Activated CD8-positive, alpha-beta T cell treated with anti-CD3 and anti-CD28 coated beads, Interleukin-2, amount 10 ng/mL, durations not matched to agents 7 days and 5 days (primary cell): Measurements from ENCODE around the gene NHSL1. TPM values are rescaled to one million over a fixed set of nuclear protein-coding genes. Genes with fewer than 3 reads are reported as not detected.

Source experiments
- ATAC-seq: fragments of 150-1000 bp; cut with Tn5 transposase; one replicate; pipeline ENCODE4 v1.10.0; 2021; ENCODE audit warnings: moderate library complexity
- CTCF ChIA-PET: fragments of 350-600 bp; sonication (Branson Sonifier 250); formaldehyde crosslinking; loops from one replicate; lab custom pipeline; 2021; ENCODE audit warnings: antibody characterized with exemption; lab: Charles Lee
- POLR2A ChIA-PET: fragments of 350-600 bp; sonication (Branson Sonifier 250); formaldehyde crosslinking; loops from one replicate; lab custom pipeline; 2021; ENCODE audit warnings: antibody characterized with exemption; lab: Charles Lee
- DNase-seq: peaks from one replicate; pipeline ENCODE4 v3.0.0-alpha.2; 2020
- H3K27ac Mint-ChIP-seq: one replicate; pipeline ENCODE4 v1.8.0; 2021; ENCODE audit warnings: mild to moderate bottlenecking, mixed read lengths
- H3K27me3 Mint-ChIP-seq: one replicate; pipeline ENCODE4 v1.8.0; 2021; ENCODE audit warnings: low read depth, mixed read lengths
- H3K36me3 Mint-ChIP-seq: one replicate; pipeline ENCODE4 v1.8.0; 2021; ENCODE audit warnings: low read depth, mixed read lengths
- H3K4me1 Mint-ChIP-seq: one replicate; pipeline ENCODE4 v1.8.0; 2021; ENCODE audit warnings: low read depth, mixed read lengths
- H3K4me3 Mint-ChIP-seq: one replicate; pipeline ENCODE4 v1.8.0; 2021; ENCODE audit warnings: mild to moderate bottlenecking, mixed read lengths
- H3K9me3 Mint-ChIP-seq: one replicate; pipeline ENCODE4 v1.8.0; 2022; ENCODE audit warnings: mixed read lengths; ENCODE audit not compliant: insufficient read depth
- total RNA-seq, 2 experiments: library from RNA; stranded (reverse); gene quantifications; one replicate each; pipeline ENCODE4 v1.2.3, GENCODE V29; 2021

NHSL1 gene
- total RNA-seq, 2 experiments from 2014 or later, result 0.13 to 0.34 TPM

GRCh38 chr6:138533667-138534066, 34.4 kb upstream of the NHSL1 start:
- Mint-ChIP-seq H3K9me3 (no peaks in the 10 kb centered on the region), H3K36me3 (no peaks in the 10 kb centered on the region), H3K4me1 (no peaks in the 10 kb centered on the region), H3K4me3 (no peak overlapping the region), H3K27me3 (peaks cover 40% of the 10 kb centered on the region), H3K27ac (no peak overlapping the region)
- ChIA-PET POLR2A (no interaction called here), CTCF (interaction anchor here (1.2 kb wide), 1 partner anchor 10 kb away, joined by 4 read pairs; no protein-coding TSS in a partner anchor)
- DNase-seq (no peak), ATAC-seq (no peak)

- ATAC-seq, result no peak
- no peak overlapping the region for H3K4me3 Mint-ChIP-seq
- POLR2A ChIA-PET, result no interaction called here
- no peaks in the 10 kb centered on the region for H3K9me3 Mint-ChIP-seq
- H3K36me3 Mint-ChIP-seq, result no peaks in the 10 kb centered on the region
- H3K27me3 Mint-ChIP-seq, result peaks cover 41% of the 10 kb centered on the region
- no peak for DNase-seq
- no peak overlapping the region for H3K27ac Mint-ChIP-seq
- no peaks in the 10 kb centered on the region for H3K4me1 Mint-ChIP-seq
- CTCF ChIA-PET, result no interaction called here
These were observed 32.1 kb upstream of the NHSL1 start for GRCh38 chr6:138531387-138531786.

- ChIA-PET CTCF (interaction anchor here (1.1 kb wide), 1 partner anchor 9 kb away, joined by 3 read pairs; no protein-coding TSS in a partner anchor), POLR2A (no interaction called here)
- ATAC-seq (no peak), DNase-seq (no peak)
- no peaks in the 10 kb centered on the region for H3K4me1 Mint-ChIP-seq
- no peaks in the 10 kb centered on the region for H3K36me3 Mint-ChIP-seq
- no peaks in the 10 kb centered on the region for H3K9me3 Mint-ChIP-seq
- H3K27me3 Mint-ChIP-seq, result peaks cover 36% of the 10 kb centered on the region
- H3K4me3 Mint-ChIP-seq, result no peak overlapping the region
- H3K27ac Mint-ChIP-seq, result no peak overlapping the region
These were observed 30.2 kb upstream of the NHSL1 start for GRCh38 chr6:138529478-138529877.

- H3K36me3 Mint-ChIP-seq, result no peaks in the 10 kb centered on the region
- peaks cover 38% of the 10 kb centered on the region for H3K27me3 Mint-ChIP-seq
- H3K27ac Mint-ChIP-seq, result no peak overlapping the region
These were observed 29.7 kb upstream of the NHSL1 start for GRCh38 chr6:138528956-138529355.

GRCh38 chr6:138528137-138528536, 28.8 kb upstream of the NHSL1 start:
- DNase-seq, result no peak
- Mint-ChIP-seq H3K9me3 (no peaks in the 10 kb centered on the region), H3K27me3 (peaks cover 40% of the 10 kb centered on the region), H3K4me3 (no peak overlapping the region), H3K27ac (no peak overlapping the region), H3K36me3 (no peaks in the 10 kb centered on the region), H3K4me1 (no peaks in the 10 kb centered on the region)
- no peak for ATAC-seq
- ChIA-PET CTCF (interaction anchor here (0.9 kb wide), 1 partner anchor 10 kb away, joined by 3 read pairs; no protein-coding TSS in a partner anchor), POLR2A (interaction anchor here (0.6 kb wide), 2 partner anchors 94 to 1048 kb away, joined by 3 to 4 read pairs; no protein-coding TSS in a partner anchor)

More at GRCh38 chr6:138528956-138529355, 29.7 kb upstream of the NHSL1 start:
- H3K4me3 Mint-ChIP-seq, result no peak overlapping the region
- no peaks in the 10 kb centered on the region for H3K9me3 Mint-ChIP-seq
- POLR2A ChIA-PET, result no interaction called here
- no peaks in the 10 kb centered on the region for H3K4me1 Mint-ChIP-seq
- CTCF ChIA-PET, result interaction anchor here (1.1 kb wide), 1 partner anchor 8 kb away, joined by 3 read pairs; no protein-coding TSS in a partner anchor
- no peak for ATAC-seq
- DNase-seq, result no peak

GRCh38 chr6:138527411-138528088, 28.3 kb upstream of the NHSL1 start:
- POLR2A ChIA-PET, result interaction anchor here (0.6 kb wide), 2 partner anchors 93 to 1047 kb away, joined by 3 to 4 read pairs; no protein-coding TSS in a partner anchor
- CTCF ChIA-PET, result interaction anchor here (0.7 to 0.9 kb wide), 2 partner anchors 10 to 466 kb away, joined by 3 read pairs; no protein-coding TSS in a partner anchor
- H3K27me3 Mint-ChIP-seq, result peaks cover 38% of the 10 kb centered on the region

GRCh38 chr6:138526822-138527235, 27.5 kb upstream of the NHSL1 start:
- DNase-seq, result no peak
- no peak for ATAC-seq
- ChIA-PET CTCF (interaction anchor here (0.7 kb wide), 1 partner anchor 466 kb away, joined by 3 read pairs; no protein-coding TSS in a partner anchor), POLR2A (no interaction called here)
- Mint-ChIP-seq H3K4me3 (no peak overlapping the region), H3K36me3 (no peaks in the 10 kb centered on the region), H3K9me3 (no peaks in the 10 kb centered on the region), H3K27ac (no peak overlapping the region), H3K4me1 (peaks cover 2% of the 10 kb centered on the region), H3K27me3 (peaks cover 31% of the 10 kb centered on the region)

More at GRCh38 chr6:138527411-138528088, 28.3 kb upstream of the NHSL1 start:
- no peaks in the 10 kb centered on the region for H3K4me1 Mint-ChIP-seq
- no peak overlapping the region for H3K4me3 Mint-ChIP-seq
- no peak overlapping the region for H3K27ac Mint-ChIP-seq
- no peaks in the 10 kb centered on the region for H3K36me3 Mint-ChIP-seq
- ATAC-seq (no peak), DNase-seq (no peak)
- no peaks in the 10 kb centered on the region for H3K9me3 Mint-ChIP-seq

- H3K36me3 Mint-ChIP-seq, result no peaks in the 10 kb centered on the region
- H3K4me3 Mint-ChIP-seq, result no peak overlapping the region
- ChIA-PET CTCF (interaction anchor here (1.3 to 4.2 kb wide), 2 partner anchors 16 to 409 kb away, joined by 4 to 14 read pairs; no protein-coding TSS in a partner anchor), POLR2A (no interaction called here)
- ATAC-seq, result no peak
- no peak overlapping the region for H3K27ac Mint-ChIP-seq
- no peaks in the 10 kb centered on the region for H3K9me3 Mint-ChIP-seq
- peaks cover 27% of the 10 kb centered on the region for H3K27me3 Mint-ChIP-seq
- DNase-seq, result no peak
- H3K4me1 Mint-ChIP-seq, result peaks cover 9% of the 10 kb centered on the region
These were observed 26.1 kb upstream of the NHSL1 start for GRCh38 chr6:138525355-138525754.

GRCh38 chr6:138524526-138524925, 25.2 kb upstream of the NHSL1 start:
- Mint-ChIP-seq H3K27me3 (peaks cover 21% of the 10 kb centered on the region), H3K27ac (no peak overlapping the region), H3K9me3 (no peaks in the 10 kb centered on the region), H3K36me3 (no peaks in the 10 kb centered on the region), H3K4me3 (no peak overlapping the region), H3K4me1 (peaks cover 9% of the 10 kb centered on the region)
- ChIA-PET CTCF (interaction anchor here (1.3 to 4.2 kb wide), 2 partner anchors 15 to 408 kb away, joined by 4 to 14 read pairs; no protein-coding TSS in a partner anchor), POLR2A (interaction anchor here (0.6 kb wide), 1 partner anchor 296 kb away, joined by 3 read pairs; no protein-coding TSS in a partner anchor)
- ATAC-seq (no peak), DNase-seq (no peak)

- POLR2A ChIA-PET, result no interaction called here
- Mint-ChIP-seq H3K4me1 (peaks cover 9% of the 10 kb centered on the region), H3K27ac (no peak overlapping the region), H3K36me3 (no peaks in the 10 kb centered on the region), H3K4me3 (no peak overlapping the region), H3K9me3 (no peaks in the 10 kb centered on the region), H3K27me3 (peaks cover 16% of the 10 kb centered on the region)
- DNase-seq (no peak), ATAC-seq (no peak)
- CTCF ChIA-PET, result interaction anchor here (1.2 to 4.2 kb wide), 3 partner anchors 11 to 407 kb away, joined by 4 to 14 read pairs (median 4); no protein-coding TSS in a partner anchor
These were observed 24.3 kb upstream of the NHSL1 start for GRCh38 chr6:138523347-138524210.

- ChIA-PET CTCF (interaction anchor here (4.2 kb wide), 1 partner anchor 13 kb away, joined by 14 read pairs; no protein-coding TSS in a partner anchor), POLR2A (no interaction called here)
- no peak for ATAC-seq
- no peaks in the 10 kb centered on the region for H3K9me3 Mint-ChIP-seq
- peaks cover 12% of the 10 kb centered on the region for H3K4me1 Mint-ChIP-seq
- no peak overlapping the region for H3K4me3 Mint-ChIP-seq
- DNase-seq, result no peak
- H3K27me3 Mint-ChIP-seq, result peaks cover 18% of the 10 kb centered on the region
- no peak overlapping the region for H3K27ac Mint-ChIP-seq
- H3K36me3 Mint-ChIP-seq, result no peaks in the 10 kb centered on the region
These were observed 23.3 kb upstream of the NHSL1 start for GRCh38 chr6:138522611-138523010.
